ENCODE results near the gene SNX25. TPM values are rescaled to one million over a fixed set of nuclear protein-coding genes. Genes with fewer than 3 reads are reported as not detected.

SNX25 gene
- total and polyA plus RNA-seq, 8 donors: 2.6 to 36.8 (median 8.3) TPM

DNA sequence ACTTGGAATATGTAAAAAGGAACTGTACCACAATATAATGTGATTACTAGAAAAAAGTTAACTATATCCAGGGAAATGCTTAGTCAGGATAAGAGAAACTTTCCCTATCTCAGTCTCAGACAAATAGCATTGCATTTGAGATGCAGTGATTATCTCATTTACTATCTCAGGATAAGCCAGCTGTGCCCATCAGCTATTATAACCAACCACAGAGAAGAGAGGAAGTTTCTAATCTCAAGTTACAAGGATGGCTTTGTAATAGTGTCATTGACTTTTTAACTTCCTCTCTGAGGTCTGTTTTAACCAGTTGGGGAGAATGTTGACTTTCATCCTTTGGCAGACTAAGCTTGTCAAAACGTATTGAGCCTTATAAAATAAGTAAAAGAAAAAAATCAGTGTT is 56.5 kb downstream of the SNX25 start:
- no peak overlapping the region for H3K4me3 ChIP-seq
- intact Hi-C loops (cut with DNase I; ENCODE audit: low total_unique reads): no loop called here
- no peak overlapping the region for H3K27ac ChIP-seq
- no peaks in the 10 kb centered on the region for H3K9me3 ChIP-seq
- no peaks in the 10 kb centered on the region for H3K27me3 ChIP-seq
- TF ChIP-seq, protein P1, sequence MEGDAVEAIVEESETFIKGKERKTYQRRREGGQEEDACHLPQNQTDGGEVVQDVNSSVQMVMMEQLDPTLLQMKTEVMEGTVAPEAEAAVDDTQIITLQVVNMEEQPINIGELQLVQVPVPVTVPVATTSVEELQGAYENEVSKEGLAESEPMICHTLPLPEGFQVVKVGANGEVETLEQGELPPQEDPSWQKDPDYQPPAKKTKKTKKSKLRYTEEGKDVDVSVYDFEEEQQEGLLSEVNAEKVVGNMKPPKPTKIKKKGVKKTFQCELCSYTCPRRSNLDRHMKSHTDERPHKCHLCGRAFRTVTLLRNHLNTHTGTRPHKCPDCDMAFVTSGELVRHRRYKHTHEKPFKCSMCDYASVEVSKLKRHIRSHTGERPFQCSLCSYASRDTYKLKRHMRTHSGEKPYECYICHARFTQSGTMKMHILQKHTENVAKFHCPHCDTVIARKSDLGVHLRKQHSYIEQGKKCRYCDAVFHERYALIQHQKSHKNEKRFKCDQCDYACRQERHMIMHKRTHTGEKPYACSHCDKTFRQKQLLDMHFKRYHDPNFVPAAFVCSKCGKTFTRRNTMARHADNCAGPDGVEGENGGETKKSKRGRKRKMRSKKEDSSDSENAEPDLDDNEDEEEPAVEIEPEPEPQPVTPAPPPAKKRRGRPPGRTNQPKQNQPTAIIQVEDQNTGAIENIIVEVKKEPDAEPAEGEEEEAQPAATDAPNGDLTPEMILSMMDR (IDR thresholded peaks at IDR 0.05): no peak
- TF ChIP-seq POLR2AphosphoS5 (IDR thresholded peaks at IDR 0.05) (no peak), EP300 (IDR thresholded peaks at IDR 0.05) (no peak), POLR2A (IDR thresholded peaks at IDR 0.05) (no peak)
- H3K36me3 ChIP-seq: peaks cover 0 to 23% (median 19%) of the 10 kb centered on the region in 4 donors
- DNase-seq: no peak
- WGBS, 5 donors: 53 to 72% (median 59%) methylated on average over 1 of the region's 1 CpG
- no peaks in the 10 kb centered on the region for H3K4me1 ChIP-seq

DNA sequence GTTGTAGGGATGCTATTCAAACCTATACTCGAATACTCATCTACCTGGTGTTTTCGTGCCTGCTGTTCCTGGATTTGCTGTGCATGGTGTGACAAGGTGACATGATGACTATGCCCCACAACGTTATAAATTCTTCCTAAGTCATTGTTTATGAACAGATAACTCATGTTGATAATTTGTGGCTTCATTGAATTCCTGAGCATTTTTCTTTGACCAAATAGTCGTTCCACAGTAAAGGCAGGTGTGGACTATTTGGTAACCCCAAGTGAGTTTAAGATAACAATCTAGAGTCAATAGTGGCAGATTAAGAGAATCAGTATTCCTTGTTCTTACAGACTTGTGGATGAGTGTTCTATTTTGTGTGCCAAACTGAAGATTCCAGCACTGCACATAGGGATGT is 59.9 kb downstream of the SNX25 start:
- no peak overlapping the region for H3K4me3 ChIP-seq
- TF ChIP-seq POLR2AphosphoS5 (IDR thresholded peaks at IDR 0.05): no peak
- no peak for TF ChIP-seq EP300 (IDR thresholded peaks at IDR 0.05)
- TF ChIP-seq POLR2A (IDR thresholded peaks at IDR 0.05): no peak
- TF ChIP-seq, protein P1 (IDR thresholded peaks at IDR 0.05): no peak
- 55 to 64% (median 60%) methylated on average over 4 of the region's 4 CpGs for WGBS, 5 donors
- no peaks in the 10 kb centered on the region for H3K27me3 ChIP-seq
- H3K4me1 ChIP-seq: peaks cover 0 to 2% (median 0%) of the 10 kb centered on the region in 4 donors
- no peaks in the 10 kb centered on the region for H3K9me3 ChIP-seq
- no peak for DNase-seq
- peaks cover 0 to 19% (median 17%) of the 10 kb centered on the region in 4 donors for H3K36me3 ChIP-seq
- H3K27ac ChIP-seq: no peak overlapping the region
- intact Hi-C loops (cut with DNase I; ENCODE audit: low total_unique reads): no loop called here

DNA sequence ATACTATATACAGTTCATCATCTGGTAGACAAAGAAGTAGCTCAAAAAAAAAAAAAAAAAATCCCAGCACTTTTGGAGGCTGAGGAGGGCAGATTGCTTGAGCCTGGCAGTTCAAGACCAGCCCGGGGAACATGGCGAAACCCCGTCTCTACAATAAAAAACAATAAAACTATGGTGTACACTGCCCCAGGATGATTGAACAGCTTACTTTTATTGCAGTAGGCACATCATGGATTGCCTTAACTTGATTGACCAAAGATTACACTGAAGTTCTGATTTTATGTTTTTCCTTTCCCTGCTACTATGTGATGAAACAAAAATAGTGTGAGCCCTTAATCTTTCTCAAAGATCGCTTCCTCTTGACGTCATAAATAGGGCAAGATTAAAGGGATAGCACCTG is 60.6 kb downstream of the SNX25 start:
- H3K27ac ChIP-seq: no peak overlapping the region
- no peaks in the 10 kb centered on the region for H3K27me3 ChIP-seq
- peaks cover 0 to 18% (median 14%) of the 10 kb centered on the region in 4 donors for H3K36me3 ChIP-seq
- DNase-seq: no peak
- TF ChIP-seq POLR2A (IDR thresholded peaks at IDR 0.05) (no peak), POLR2AphosphoS5 (IDR thresholded peaks at IDR 0.05) (no peak), EP300 (IDR thresholded peaks at IDR 0.05) (no peak)
- TF ChIP-seq, protein P1 (IDR thresholded peaks at IDR 0.05): no peak
- intact Hi-C loops (cut with DNase I; ENCODE audit: low total_unique reads): no loop called here
- H3K9me3 ChIP-seq: no peaks in the 10 kb centered on the region
- WGBS, 5 donors: 89 to 91% (median 91%) methylated on average over 5 of the region's 5 CpGs
- no peak overlapping the region for H3K4me3 ChIP-seq
- H3K4me1 ChIP-seq: peaks cover 0 to 5% (median 0%) of the 10 kb centered on the region in 4 donors

DNA sequence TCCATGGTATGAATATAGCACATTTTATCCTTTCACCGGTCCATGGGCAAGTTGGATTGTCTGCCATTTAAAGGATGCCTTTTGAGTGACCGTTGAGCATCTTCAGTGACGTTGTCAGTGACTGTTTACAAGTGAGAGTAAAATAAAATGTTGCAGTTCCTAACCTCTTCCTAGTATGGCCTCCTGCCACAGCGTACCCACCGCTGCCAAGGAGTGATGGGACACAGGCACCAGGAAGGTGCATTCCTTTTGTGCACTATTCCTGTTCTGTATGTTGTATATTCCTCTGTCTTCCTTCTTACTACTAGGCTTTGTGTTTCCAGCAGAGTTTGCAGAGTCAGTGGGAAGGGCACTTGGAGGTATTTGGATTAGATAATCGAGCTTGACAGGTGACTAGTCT is 61.5 kb downstream of the SNX25 start:
- TF ChIP-seq POLR2AphosphoS5 (IDR thresholded peaks at IDR 0.05) (no peak), POLR2A (IDR thresholded peaks at IDR 0.05) (no peak), EP300 (IDR thresholded peaks at IDR 0.05) (no peak)
- TF ChIP-seq, protein P1 (IDR thresholded peaks at IDR 0.05): no peak
- Histone ChIP-seq H3K9me3 (no peaks in the 10 kb centered on the region), H3K36me3 (peaks cover 0 to 18% (median 13%) of the 10 kb centered on the region in 4 donors), H3K4me3 (no peak overlapping the region), H3K4me1 (peaks cover 0 to 5% (median 0%) of the 10 kb centered on the region in 4 donors), H3K27ac (no peak overlapping the region), H3K27me3 (no peaks in the 10 kb centered on the region)
- WGBS, 5 donors: 83 to 94% (median 90%) methylated on average over 6 of the region's 6 CpGs
- intact Hi-C loops (cut with DNase I; ENCODE audit: low total_unique reads): no loop called here
- DNase-seq: no peak

All from stomach (tissue), 9 donors.